GM19467 (cell line): Measurements from ENCODE around the gene SLC51A.

Source experiments
- ATAC-seq: cut with Tn5 transposase; IDR thresholded peaks from one replicate; pipeline ENCODE4 v1.9.1; 2021; ENCODE audit warnings: mild to moderate bottlenecking, moderate library complexity; ENCODE audit not compliant: unreplicated experiment

SLC51A gene

GRCh38 chr3:196214783-196215441 is 1.4 kb upstream of the SLC51A start:
- ATAC-seq, result no peak

GRCh38 chr3:196215493-196216020 is 777 bp upstream of the SLC51A start:
- no peak for ATAC-seq

GRCh38 chr3:196216681-196217211 is 412 bp downstream of the SLC51A start:
- no peak for ATAC-seq

- ATAC-seq, result no peak
Measured at GRCh38 chr3:196217307-196218154, 1.2 kb downstream of the SLC51A start.

GRCh38 chr3:196218155-196218712 is 1.9 kb downstream of the SLC51A start:
- no peak for ATAC-seq

- ATAC-seq, result peak; percentile 56
Measured at GRCh38 chr3:196219194-196219969, 3.0 kb downstream of the SLC51A start.

- no peak for ATAC-seq
Measured at GRCh38 chr3:196219970-196220311, 3.6 kb downstream of the SLC51A start.

GRCh38 chr3:196220587-196220986 is 4.3 kb downstream of the SLC51A start:
- ATAC-seq, result no peak

- ATAC-seq, result no peak
Measured at GRCh38 chr3:196220991-196221390, 4.7 kb downstream of the SLC51A start.

GRCh38 chr3:196222876-196223595 is 6.7 kb downstream of the SLC51A start:
- ATAC-seq, result no peak

GRCh38 chr3:196225086-196225485 is 8.8 kb downstream of the SLC51A start:
- ATAC-seq, result no peak

GRCh38 chr3:196225763-196226364 is 9.5 kb downstream of the SLC51A start:
- ATAC-seq, result no peak

GRCh38 chr3:196227121-196227561 is 10.8 kb downstream of the SLC51A start:
- no peak for ATAC-seq

- no peak for ATAC-seq
Measured at GRCh38 chr3:196227629-196228493, 11.5 kb downstream of the SLC51A start.

GRCh38 chr3:196232154-196232881 is 16.0 kb downstream of the SLC51A start:
- ATAC-seq, result no peak

- ATAC-seq, result no peak
Measured at GRCh38 chr3:196232882-196233251, 16.5 kb downstream of the SLC51A start.

GRCh38 chr3:196235452-196236122 is 19.3 kb downstream of the SLC51A start:
- no peak for ATAC-seq

GRCh38 chr3:196236223-196236622 is 19.9 kb downstream of the SLC51A start:
- no peak for ATAC-seq
